Liver (tissue), 9 donors: ENCODE results near the gene PTPRN2. TPM values are rescaled to one million over a fixed set of nuclear protein-coding genes. Genes with fewer than 3 reads are reported as not detected.

Experiments
- DNase-seq: peaks from one replicate; pipeline ENCODE4 v3.0.0-alpha.2; 2017; ENCODE audit warnings: low spot score
- H3K27ac ChIP-seq, 2 donors: one replicate each; pipeline ENCODE4 v1.7.0; 2013; ENCODE audit warnings: inconsistent platforms in 2 of 2, low read length in 2 of 2, control low read depth in 1 of 2, low read depth in 1 of 2, mild to moderate bottlenecking in 1 of 2
- H3K27me3 ChIP-seq, 4 donors: one replicate each; pipeline versions ENCODE4 v1.6.1 to v1.7.0; 2013; ENCODE audit warnings: low read length in 3 of 4, inconsistent platforms in 1 of 4, mild to moderate bottlenecking in 1 of 4, moderate library complexity in 1 of 4; ENCODE audit not compliant: control insufficient read depth in 4 of 4, insufficient read depth in 4 of 4
- H3K36me3 ChIP-seq, 4 donors: one replicate each; pipeline versions ENCODE4 v1.6.1 to v1.7.0; 2013; ENCODE audit warnings: low read length in 3 of 4, mild to moderate bottlenecking in 3 of 4, low read depth in 1 of 4, moderate library complexity in 1 of 4; ENCODE audit not compliant: control insufficient read depth in 4 of 4, insufficient read depth in 3 of 4
- H3K4me1 ChIP-seq, 4 donors: one replicate each; pipeline versions ENCODE4 v1.6.1 to v1.7.0; 2013; ENCODE audit warnings: low read length in 3 of 4, mild to moderate bottlenecking in 3 of 4, moderate library complexity in 1 of 4; ENCODE audit not compliant: control insufficient read depth in 4 of 4, insufficient read depth in 4 of 4
- H3K4me3 ChIP-seq, 3 donors: one replicate each; pipeline versions ENCODE4 v1.6.1 to v1.7.0; 2013; ENCODE audit warnings: low read length in 3 of 3, control low read depth in 1 of 3, low read depth in 1 of 3, mild to moderate bottlenecking in 1 of 3
- H3K9ac ChIP-seq, 2 donors: one replicate each; pipeline ENCODE4 v1.7.0; 2013; ENCODE audit warnings: low read length in 2 of 2, mild to moderate bottlenecking in 2 of 2, moderate library complexity in 2 of 2, control low read depth in 1 of 2, low read depth in 1 of 2
- H3K9me3 ChIP-seq, 4 donors: one replicate each; pipeline versions ENCODE4 v1.6.1 to v1.7.0; 2013; ENCODE audit warnings: low read length in 3 of 4; ENCODE audit not compliant: control insufficient read depth in 4 of 4
- ATF3 ChIP-seq: IDR thresholded peaks from 2 replicates; pipeline ENCODE4 v1.6.1; 2016; ENCODE audit warnings: antibody characterized with exemption
- CTCF ChIP-seq: fragments of 150-350 bp; IDR thresholded peaks from 2 replicates; pipeline ENCODE4 v1.5.1; 2017; ENCODE audit warnings: improper control_type of control experiment, low read depth, low read length; ENCODE audit not compliant: missing input control
- EGR1 ChIP-seq, 2 donors: IDR thresholded peaks; 2 replicates each; pipeline ENCODE4 v1.6.1; 2016 to 2018; ENCODE audit warnings: antibody characterized with exemption in 2 of 2, low read depth in 2 of 2
- FOXA1 ChIP-seq: IDR thresholded peaks from 2 replicates; pipeline ENCODE4 v1.6.1; 2016; ENCODE audit warnings: antibody characterized with exemption
- FOXA2 ChIP-seq: IDR thresholded peaks from 2 replicates; pipeline ENCODE4 v1.6.1; 2016; ENCODE audit warnings: antibody characterized with exemption
- HNF4A ChIP-seq, 2 donors: conservative IDR thresholded peaks; 2 replicates each; pipeline ENCODE4 v1.6.1; 2016; ENCODE audit warnings: antibody characterized with exemption in 2 of 2, mild to moderate bottlenecking in 2 of 2
- HNF4G ChIP-seq: IDR thresholded peaks from 2 replicates; pipeline ENCODE4 v1.6.1; 2016; ENCODE audit warnings: antibody characterized with exemption
- JUND ChIP-seq, 2 donors: IDR thresholded peaks; 2 replicates each; pipeline ENCODE4 v1.6.1; 2016; ENCODE audit warnings: antibody characterized with exemption in 2 of 2
- MAX ChIP-seq: IDR thresholded peaks from 2 replicates; pipeline ENCODE4 v1.6.1; 2016; ENCODE audit warnings: antibody characterized with exemption
- NR2F2 ChIP-seq: IDR thresholded peaks from 2 replicates; pipeline ENCODE4 v1.6.1; 2016; ENCODE audit warnings: antibody characterized with exemption
- RAD21 ChIP-seq, 2 donors: IDR thresholded peaks; 2 replicates each; pipeline ENCODE4 v1.6.1; 2016; ENCODE audit warnings: antibody characterized with exemption in 2 of 2, mild to moderate bottlenecking in 2 of 2
- REST ChIP-seq: IDR thresholded peaks from 2 replicates; pipeline ENCODE4 v1.6.1; 2016; ENCODE audit warnings: antibody characterized with exemption, mild to moderate bottlenecking
- RXRA ChIP-seq, 2 donors: IDR thresholded peaks; 2 replicates each; pipeline ENCODE4 v1.6.1; 2017 to 2018; ENCODE audit warnings: antibody characterized with exemption in 2 of 2, mild to moderate bottlenecking in 1 of 2
- SP1 ChIP-seq: IDR thresholded peaks from 2 replicates; pipeline ENCODE4 v1.6.1; 2018; ENCODE audit warnings: antibody characterized with exemption, mild to moderate bottlenecking
- TAF1 ChIP-seq: conservative IDR thresholded peaks from 2 replicates; pipeline ENCODE4 v1.6.1; 2016; ENCODE audit warnings: antibody characterized with exemption, mild to moderate bottlenecking
- YY1 ChIP-seq: IDR thresholded peaks from 2 replicates; pipeline ENCODE4 v1.6.1; 2016; ENCODE audit warnings: antibody characterized with exemption, mild to moderate bottlenecking
- ZBTB33 ChIP-seq: IDR thresholded peaks from 2 replicates; pipeline ENCODE4 v1.6.1; 2016; ENCODE audit warnings: antibody characterized with exemption
- WGBS: extraction: QIAGEN DNeasy Blood & Tissue Kit; methylation state at CpG from one replicate; pipeline ENCODE4 v1.1.7; 2013; 5-methylcytosine and 5-hydroxymethylcytosine counted together
- polyA plus RNA-seq, 2 donors: library from polyadenylated mRNA; stranded (reverse) in 1 of 2; unstranded in 1 of 2; fragments of 200-250 nt in 1 of 2; fragments of >200 nt in 1 of 2; fragmentation: Nextera tagmentation in 1 of 2; extraction: Ambion mirVana in 1 of 2; gene quantifications; one replicate each; pipeline versions ENCODE4 v1.2.1 to v1.2.3, GENCODE V29; 2013 to 2015
- total RNA-seq, 2 donors: library from RNA; depleted of rRNA; stranded (reverse); fragments of >200 nt; gene quantifications; one replicate each; pipeline ENCODE4 v1.2.3, GENCODE V29; 2014
- donor health status: healthy.
- donor health status: healthy.
- donor health status: healthy.
- donor health status: healthy.
- donor health status: healthy.

Gene PTPRN2
- total and polyA plus RNA-seq, 4 donors = 0.75 to 1.9 (median 1.1) TPM

GRCh38 chr7:158494643-158495042, 93.0 kb downstream of the PTPRN2 start:
- Histone ChIP-seq H3K36me3 (no peaks in the 10 kb centered on the region), H3K9ac (no peak overlapping the region), H3K9me3 (no peaks in the 10 kb centered on the region), H3K27ac (no peak overlapping the region), H3K4me3 (no peak overlapping the region), H3K27me3 (no peaks in the 10 kb centered on the region), H3K4me1 (no peaks in the 10 kb centered on the region)
- WGBS = 50% methylated on average over 9 of the region's 9 CpGs
- TF ChIP-seq YY1 (no peak), CTCF (no peak), NR2F2 (no peak), SP1 (no peak), EGR1 (IDR thresholded peaks at IDR 0.05; ENCODE audit: low read depth in 2 of 2) (no peak), MAX (no peak), JUND (IDR thresholded peaks at IDR 0.05) (no peak), ZBTB33 (no peak), FOXA1 (no peak), RXRA (IDR thresholded peaks at IDR 0.05) (no peak), HNF4G (no peak), ATF3 (no peak), FOXA2 (no peak), HNF4A (conservative IDR thresholded peaks at IDR 0.05) (no peak), TAF1 (no peak), RAD21 (IDR thresholded peaks at IDR 0.05) (no peak), REST (no peak)
- DNase-seq = no peak

GRCh38 chr7:158494162-158494586, 93.4 kb downstream of the PTPRN2 start:
- no peaks in the 10 kb centered on the region for H3K4me1 ChIP-seq
- no peak for DNase-seq
- 57% methylated on average over 7 of the region's 7 CpGs for WGBS
- no peaks in the 10 kb centered on the region for H3K9me3 ChIP-seq
- H3K4me3 ChIP-seq = no peak overlapping the region
- H3K27me3 ChIP-seq = no peaks in the 10 kb centered on the region
- H3K27ac ChIP-seq = no peak overlapping the region
- TF ChIP-seq HNF4A (conservative IDR thresholded peaks at IDR 0.05) = no peak
- no peak overlapping the region for H3K9ac ChIP-seq
- no peaks in the 10 kb centered on the region for H3K36me3 ChIP-seq
